H1 (cell line): ENCODE data around the gene CCDC106. TPM values are rescaled to one million over a fixed set of nuclear protein-coding genes. Genes with fewer than 3 reads are reported as not detected.

Source experiments
- CTCF ChIA-PET: fragments of 300-600 bp; sonication (Branson Sonifier 250); formaldehyde crosslinking; loops from one replicate; lab custom pipeline; 2021; ENCODE audit not compliant: partially characterized antibody; lab: Charles Lee
- POLR2A ChIA-PET: fragments of 300-600 bp; sonication (Branson Sonifier 250); formaldehyde crosslinking; loops from one replicate; lab custom pipeline; 2021; ENCODE audit warnings: inconsistent platforms; ENCODE audit not compliant: partially characterized antibody; lab: Charles Lee
- DNase-seq, 2 experiments: peaks; one replicate each; pipeline versions ENCODE4 v3.0.0 to v3.0.0-alpha.2; 2010 to 2022; ENCODE audit warnings: low spot score in 2 of 2, low read depth in 1 of 2, mixed read lengths in 1 of 2
- FAIRE-seq: peaks from 2 replicates; lab custom pipeline; 2011; peaks lifted over from hg19 to GRCh38; lab: Jason Lieb, UNC
- H2AFZ ChIP-seq: 2 replicates; pipeline ENCODE4 v1.8.1; 2012; ENCODE audit warnings: low read length, inconsistent platforms
- H2AK5ac ChIP-seq: 2 replicates; pipeline ENCODE4 v1.6.1; 2013; ENCODE audit warnings: low read depth, low read length
- H2BK120ac ChIP-seq: replicated peaks from 2 replicates; pipeline ENCODE3; 2013; ENCODE audit warnings: low read depth, low read length, inconsistent platforms
- H2BK12ac ChIP-seq: 2 replicates; pipeline ENCODE4 v1.6.1; 2013; ENCODE audit warnings: low read depth, low read length
- H2BK15ac ChIP-seq: 2 replicates; pipeline ENCODE4 v1.6.1; 2013; ENCODE audit warnings: low read length
- H2BK20ac ChIP-seq: 2 replicates; pipeline ENCODE4 v1.6.1; 2013; ENCODE audit warnings: low read length
- H2BK5ac ChIP-seq: 2 replicates; pipeline ENCODE4 v1.6.1; 2013; ENCODE audit warnings: low read depth, low read length
- H3K14ac ChIP-seq: 2 replicates; pipeline ENCODE4 v1.6.1; 2013; ENCODE audit warnings: inconsistent platforms; ENCODE audit not compliant: insufficient read length
- H3K18ac ChIP-seq: 2 replicates; pipeline ENCODE4 v1.6.1; 2013; ENCODE audit warnings: low read length; ENCODE audit errors: extremely low read depth
- H3K23ac ChIP-seq: 2 replicates; pipeline ENCODE4 v1.6.1; 2013; ENCODE audit warnings: inconsistent platforms; ENCODE audit not compliant: insufficient read length
- H3K23me2 ChIP-seq: 2 replicates; pipeline ENCODE4 v1.6.1; 2013; ENCODE audit warnings: low read depth, low read length
- H3K27ac ChIP-seq: 2 replicates; pipeline ENCODE4 v1.6.1; 2011; ENCODE audit warnings: low read depth, low read length, inconsistent platforms
- H3K27me3 ChIP-seq, 4 experiments: replicated peaks in 1 of 4; 1 replicate in 1 of 4; 2 replicates in 3 of 4; pipeline versions ENCODE4 v1.6.1 to v1.8.1; 2011 to 2013; ENCODE audit warnings: low read length in 3 of 4, mild to moderate bottlenecking in 3 of 4, inconsistent platforms in 2 of 4, mixed read lengths in 2 of 4, moderate library complexity in 1 of 4; ENCODE audit not compliant: control insufficient read depth in 3 of 4, insufficient read depth in 3 of 4; ENCODE audit errors: extremely low read depth in 1 of 4
- H3K36me3 ChIP-seq, 4 experiments: 2 replicates each; pipeline versions ENCODE4 v1.6.1 to v1.8.1; 2011 to 2013; ENCODE audit warnings: mild to moderate bottlenecking in 4 of 4, low read length in 3 of 4, moderate library complexity in 2 of 4, control low read depth in 1 of 4, inconsistent platforms in 1 of 4; ENCODE audit not compliant: insufficient read depth in 4 of 4, control insufficient read depth in 2 of 4
- H3K4ac ChIP-seq: replicated peaks from 2 replicates; pipeline ENCODE3; 2013; ENCODE audit warnings: low read length, low read depth, mixed read lengths, inconsistent platforms; ENCODE audit not compliant: insufficient read length
- H3K4me1 ChIP-seq, 4 experiments: replicated peaks in 1 of 4; 1 replicate in 1 of 4; 2 replicates in 3 of 4; pipeline versions ENCODE4 v1.6.1 to v1.8.1; 2011 to 2013; ENCODE audit warnings: low read length in 3 of 4, inconsistent platforms in 2 of 4, mixed read lengths in 1 of 4; ENCODE audit not compliant: insufficient read depth in 4 of 4, control insufficient read depth in 3 of 4
- H3K4me2 ChIP-seq, 2 experiments: 2 replicates each; pipeline versions ENCODE4 v1.6.1 to v1.8.1; 2011 to 2013; ENCODE audit warnings: low read depth in 2 of 2, low read length in 2 of 2, control low read depth in 1 of 2, inconsistent platforms in 1 of 2, mild to moderate bottlenecking in 1 of 2; ENCODE audit not compliant: insufficient read depth in 1 of 2
- H3K4me3 ChIP-seq, 4 experiments: fragments of 200-600, 300-600 bp in 1 of 4; sonication (generic), shearing (Covaris generic), sonication (Bioruptor Twin) in 1 of 4; 2 replicates each; pipeline versions ENCODE4 v1.5.1 to v1.8.1; 2011 to 2016; ENCODE audit warnings: low read length in 4 of 4, low read depth in 3 of 4, control low read depth in 2 of 4, inconsistent platforms in 2 of 4, mild to moderate bottlenecking in 2 of 4, mixed read lengths in 1 of 4, moderate library complexity in 1 of 4; ENCODE audit not compliant: insufficient read depth in 2 of 4; ENCODE audit errors: extremely low read depth in 1 of 4
- H3K56ac ChIP-seq: replicated peaks from 2 replicates; pipeline ENCODE3; 2013; ENCODE audit warnings: low read depth, mild to moderate bottlenecking, mixed read lengths, low read length, inconsistent platforms; ENCODE audit not compliant: insufficient read length
- H3K79me1 ChIP-seq: 2 replicates; pipeline ENCODE4 v1.6.1; 2013; ENCODE audit warnings: low read depth, low read length, control low read depth
- H3K79me2 ChIP-seq, 2 experiments: 2 replicates each; pipeline versions ENCODE4 v1.6.1 to v1.8.1; 2012 to 2013; ENCODE audit warnings: low read length in 2 of 2, mild to moderate bottlenecking in 2 of 2, inconsistent platforms in 1 of 2; ENCODE audit not compliant: insufficient read depth in 2 of 2, control insufficient read depth in 1 of 2
- H3K9ac ChIP-seq, 4 experiments: replicated peaks in 1 of 4; 1 replicate in 1 of 4; 2 replicates in 3 of 4; pipeline versions ENCODE4 v1.6.1 to v1.8.1; 2011 to 2013; ENCODE audit warnings: low read depth in 3 of 4, low read length in 3 of 4, control low read depth in 2 of 4, mild to moderate bottlenecking in 2 of 4, moderate library complexity in 2 of 4, inconsistent platforms in 1 of 4; ENCODE audit errors: extremely low read depth in 1 of 4
- H3K9me3 ChIP-seq, 2 experiments: 2 replicates each; pipeline versions ENCODE4 v1.6.1 to v1.8.1; 2012 to 2013; ENCODE audit warnings: mild to moderate bottlenecking in 2 of 2, moderate library complexity in 2 of 2, control low read depth in 1 of 2, inconsistent platforms in 1 of 2, low read depth in 1 of 2, low read length in 1 of 2, mixed read lengths in 1 of 2; ENCODE audit not compliant: insufficient read depth in 2 of 2
- H4K20me1 ChIP-seq, 2 experiments: replicated peaks in 1 of 2; 2 replicates each; pipeline versions ENCODE3 to v1.8.1; 2011 to 2013; ENCODE audit warnings: inconsistent platforms in 2 of 2, low read length in 2 of 2, mild to moderate bottlenecking in 1 of 2; ENCODE audit not compliant: insufficient read depth in 2 of 2, control insufficient read depth in 1 of 2
- H4K5ac ChIP-seq: 2 replicates; pipeline ENCODE4 v1.6.1; 2013; ENCODE audit warnings: low read length, low read depth, mixed read lengths, inconsistent platforms; ENCODE audit not compliant: insufficient read length
- H4K8ac ChIP-seq: 2 replicates; pipeline ENCODE4 v1.8.0; 2013; ENCODE audit warnings: mild to moderate bottlenecking, moderate library complexity, low read length, inconsistent platforms; ENCODE audit not compliant: insufficient read depth; ENCODE audit errors: extremely low read depth
- H4K91ac ChIP-seq: replicated peaks from 2 replicates; pipeline ENCODE3; 2013; ENCODE audit warnings: low read length, mixed read lengths, inconsistent platforms; ENCODE audit not compliant: insufficient read length
- HDAC2 ChIP-seq, 2 experiments: fragments of 300-600 bp in 1 of 2; sonication (generic) in 1 of 2; IDR thresholded peaks; 2 replicates each; pipeline ENCODE4 v1.6.1; 2011 to 2012; ENCODE audit warnings: low read depth in 2 of 2, low read length in 2 of 2, mild to moderate bottlenecking in 2 of 2, moderate library complexity in 2 of 2, borderline replicate concordance in 1 of 2, inconsistent platforms in 1 of 2
- KDM1A ChIP-seq: fragments of 200-600, 300-600 bp; sonication (generic); IDR thresholded peaks from 2 replicates; pipeline ENCODE4 v1.7.1; 2016; ENCODE audit warnings: mild to moderate bottlenecking, low read length, borderline replicate concordance
- RFX5 ChIP-seq: IDR thresholded peaks from 2 replicates; pipeline ENCODE4 v1.6.1; 2011; ENCODE audit warnings: low read depth, low read length, improper control_type of control experiment, borderline replicate concordance
- SAP30 ChIP-seq: fragments of 300-600 bp; sonication (generic); IDR thresholded peaks from 2 replicates; pipeline ENCODE4 v1.7.1; 2012; ENCODE audit warnings: low read length, moderate library complexity, mild to moderate bottlenecking, inconsistent platforms; ENCODE audit not compliant: insufficient read depth, insufficient replicate concordance
- SIN3A ChIP-seq, 2 experiments: IDR thresholded peaks in 1 of 2; conservative IDR thresholded peaks in 1 of 2; 2 replicates each; pipeline ENCODE4 v1.6.1; 2011 to 2012; ENCODE audit warnings: low read length in 2 of 2, improper control_type of control experiment in 1 of 2, low read depth in 1 of 2, mild to moderate bottlenecking in 1 of 2
- SIX5 ChIP-seq: IDR thresholded peaks from 2 replicates; pipeline ENCODE4 v1.6.1; 2011; ENCODE audit warnings: mild to moderate bottlenecking, low read depth, low read length
- SRF ChIP-seq: IDR thresholded peaks from 2 replicates; pipeline ENCODE4 v1.6.1; 2011; ENCODE audit warnings: mild to moderate bottlenecking, low read depth, low read length, moderate library complexity
- TEAD4 ChIP-seq: IDR thresholded peaks from 2 replicates; pipeline ENCODE4 v1.6.1; 2012; ENCODE audit warnings: low read depth, low read length, inconsistent platforms, mixed read lengths
- WGBS, 2 experiments: shearing (Covaris generic) in 1 of 2; methylation state at CpG; one replicate each; pipeline versions ENCODE4 v1.1.6 to v1.1.7; 2013 to 2015; ENCODE audit warnings: low lambda C conversion rate in 2 of 2, mixed read lengths in 2 of 2, inconsistent platforms in 1 of 2, low coverage in 1 of 2, missing lambda C conversion rate in 1 of 2; ENCODE audit not compliant: insufficient replicate concordance in 2 of 2, insufficient coverage in 1 of 2, insufficient read length in 1 of 2; ENCODE audit errors: extremely low coverage in 1 of 2, missing lambda C conversion rate in 1 of 2; 5-methylcytosine and 5-hydroxymethylcytosine counted together
- polyA plus RNA-seq, 7 experiments: library from polyadenylated mRNA; depleted of rRNA in 3 of 7; stranded (reverse) in 5 of 7; unstranded in 2 of 7; fragments of >200 nt in 5 of 7; fragments of 200-250 nt in 2 of 7; gene quantifications; 1 replicate in 5 of 7; 2 replicates in 1 of 7; 4 replicates in 1 of 7; pipeline versions ENCODE4 v1.2.1 to v1.2.3, GENCODE V29; 2011 to 2013; ENCODE audit warnings: missing spikeins in 2 of 7, mixed read lengths in 2 of 7
- total RNA-seq: library from RNA; stranded (reverse); fragmentation: NEBNext Ultra II Directional; extraction: Animal tissue kit (Norgen Biotek cat#: 25700); gene quantifications from 2 replicates; pipeline ENCODE4 v1.2.1, GENCODE V29; 2021

CCDC106 gene
- total and polyA plus RNA-seq, 2 of the 8 experiments (the other 6 are each of a cell fraction or from before 2014, with no cell fraction given), result 12.0 to 20.1 TPM

GRCh38 chr19:55622242-55622969 is 25.6 kb upstream of the CCDC106 start:
- no peak overlapping the region for H2AFZ ChIP-seq
- H3K79me1 ChIP-seq, result no peaks in the 10 kb centered on the region
- H2BK120ac ChIP-seq, result no peak overlapping the region
- no peak overlapping the region for H2AK5ac ChIP-seq
- no peak overlapping the region for H2BK5ac ChIP-seq
- no peak overlapping the region for H3K4me2 ChIP-seq
- peaks cover 1 to 5% of the 10 kb centered on the region in 2 experiments for H4K20me1 ChIP-seq
- H3K23me2 ChIP-seq, result no peaks in the 10 kb centered on the region
- no peak for FAIRE-seq
- ChIA-PET POLR2A (interaction anchor here (0.9 to 6.8 kb wide), 5 partner anchors 11 to 25 kb away, joined by 3 to 32 read pairs (median 13); partner anchors contain the start of genes CCDC106, FIZ1 and ZNF865), CTCF (interaction anchor here (3.2 to 8.0 kb wide), 2 partner anchors 10 to 16 kb away, joined by 9 to 38 read pairs; partner anchors contain the start of gene ZNF865)
- no peaks in the 10 kb centered on the region for H3K9me3 ChIP-seq
- peaks cover 0 to under 1% (median 0%) of the 10 kb centered on the region in 4 experiments; a peak in 1 of 7 replicates for H3K27me3 ChIP-seq
- no peak overlapping the region for H4K5ac ChIP-seq
- DNase-seq, result no peak
- H3K18ac ChIP-seq, result no peak overlapping the region
- no peak overlapping the region for H3K4me3 ChIP-seq
- no peak overlapping the region for H3K4ac ChIP-seq
- H3K14ac ChIP-seq, result no peak overlapping the region
- WGBS, 2 experiments, result 95% methylated on average over 24 of the region's 40 CpGs; no CpG with 5 or more reads in 1 of the 2 experiments
- no peak overlapping the region for H2BK12ac ChIP-seq
- H4K8ac ChIP-seq, result no peak overlapping the region
- no peak overlapping the region for H3K9ac ChIP-seq
- H2BK15ac ChIP-seq, result no peak overlapping the region
- H3K23ac ChIP-seq, result no peak overlapping the region
- H2BK20ac ChIP-seq, result no peak overlapping the region
- H4K91ac ChIP-seq, result no peak overlapping the region
- H3K79me2 ChIP-seq, result no peaks in the 10 kb centered on the region
- H3K56ac ChIP-seq, result no peak overlapping the region
- H3K4me1 ChIP-seq, result peaks cover 0 to 3% (median 0%) of the 10 kb centered on the region in 4 experiments; a peak in 3 of 7 replicates
- peaks cover 0 to 11% (median 3%) of the 10 kb centered on the region in 4 experiments; a peak in 5 of 8 replicates for H3K36me3 ChIP-seq
- H3K27ac ChIP-seq, result no peak overlapping the region
- TF ChIP-seq SIN3A (conservative IDR thresholded peaks at IDR 0.05 in 1 of 2, IDR thresholded peaks at IDR 0.05 in 1 of 2; ENCODE audit: low read depth in 1 of 2, low read length in 2 of 2) (no peak), SRF (no peak), RFX5 (no peak), SIX5 (no peak), HDAC2 (IDR thresholded peaks at IDR 0.05; ENCODE audit: borderline replicate concordance in 1 of 2, low read depth in 2 of 2, low read length in 2 of 2) (no peak), KDM1A (no peak), TEAD4 (no peak), SAP30 (no peak)
